Measurements from ENCODE around the gene EFNB2.

The EFNB2 gene

DNA sequence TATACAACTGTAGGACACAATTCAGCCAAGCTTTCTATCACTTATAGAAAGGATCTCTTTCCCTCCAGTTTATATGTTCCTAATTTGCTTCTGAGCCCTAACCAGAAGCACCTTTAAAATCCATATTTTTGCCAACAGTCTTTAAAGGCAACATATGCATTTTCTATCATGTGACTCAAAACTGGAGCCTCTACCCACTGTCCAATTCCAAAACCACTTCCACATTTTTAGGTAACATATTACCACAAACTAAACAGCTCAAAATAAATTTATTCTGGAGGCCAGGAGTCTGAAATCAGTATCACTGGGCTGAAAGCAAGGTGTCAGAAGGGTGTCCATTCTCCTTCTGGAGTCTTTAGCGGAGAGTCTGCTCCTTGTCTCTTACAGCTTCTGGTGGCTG lies 15.9 kb upstream of the EFNB2 start:
- DNase-seq (ENCODE audit: low spot score): no peak

DNA sequence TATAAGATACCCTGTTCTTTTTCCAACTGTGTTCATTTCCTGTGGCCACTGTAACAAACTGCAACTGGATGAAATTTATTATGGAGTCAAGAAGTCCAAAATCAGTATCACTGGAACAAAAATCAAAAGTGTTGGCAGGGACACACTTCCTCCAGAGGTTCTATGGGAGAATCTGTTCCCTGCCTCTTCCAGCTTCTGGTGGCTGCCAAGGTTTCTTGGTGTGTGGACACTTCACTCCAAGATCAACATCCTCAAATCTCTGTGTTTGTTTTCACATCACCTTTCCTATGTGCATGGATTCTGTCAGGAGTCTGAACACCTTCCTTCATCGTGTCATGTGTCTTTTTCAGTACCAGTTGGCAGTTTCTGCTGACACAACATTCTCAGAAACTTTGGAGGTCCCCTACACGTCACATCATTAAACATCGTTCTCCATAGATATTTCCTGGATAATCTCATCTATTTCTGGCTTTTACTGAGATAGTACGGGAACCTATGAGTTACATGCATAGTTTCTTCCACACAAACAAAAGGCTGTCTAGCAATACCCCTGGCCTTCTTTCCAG lies 15.2 kb upstream of the EFNB2 start:
- no peak for DNase-seq (ENCODE audit: low spot score)

GRCh38 chr13:106548064-106548696 lies 12.7 kb upstream of the EFNB2 start:
- DNase-seq (ENCODE audit: low spot score): no peak

- DNase-seq (ENCODE audit: low spot score): no peak
Observed at GRCh38 chr13:106541826-106542225, 6.4 kb upstream of the EFNB2 start.

DNA sequence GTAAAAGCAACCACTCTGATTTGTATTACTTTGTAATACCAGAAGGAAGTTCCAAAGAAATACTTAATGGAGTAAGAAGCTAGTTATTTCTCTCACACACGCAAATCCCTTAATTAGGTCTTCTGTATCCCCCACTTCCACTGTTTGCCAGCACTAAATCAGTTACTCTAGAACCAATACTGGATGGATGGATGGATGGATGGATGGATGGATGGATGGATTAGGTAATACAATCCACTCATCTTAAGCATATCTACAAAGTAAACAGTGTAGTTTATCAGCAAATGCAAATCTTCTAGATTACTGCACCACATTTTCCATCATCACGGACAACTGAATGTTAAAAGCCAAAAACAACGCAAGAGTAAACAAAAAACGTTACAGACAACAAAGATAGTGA lies 5.2 kb upstream of the EFNB2 start:
- DNase-seq (ENCODE audit: low spot score): no peak

GRCh38 chr13:106537521-106537920 lies 2.1 kb upstream of the EFNB2 start:
- no peak for DNase-seq (ENCODE audit: low spot score)

GRCh38 chr13:106536244-106537034 lies 977 bp upstream of the EFNB2 start:
- peak; percentile 87 for DNase-seq (ENCODE audit: low spot score)

DNA sequence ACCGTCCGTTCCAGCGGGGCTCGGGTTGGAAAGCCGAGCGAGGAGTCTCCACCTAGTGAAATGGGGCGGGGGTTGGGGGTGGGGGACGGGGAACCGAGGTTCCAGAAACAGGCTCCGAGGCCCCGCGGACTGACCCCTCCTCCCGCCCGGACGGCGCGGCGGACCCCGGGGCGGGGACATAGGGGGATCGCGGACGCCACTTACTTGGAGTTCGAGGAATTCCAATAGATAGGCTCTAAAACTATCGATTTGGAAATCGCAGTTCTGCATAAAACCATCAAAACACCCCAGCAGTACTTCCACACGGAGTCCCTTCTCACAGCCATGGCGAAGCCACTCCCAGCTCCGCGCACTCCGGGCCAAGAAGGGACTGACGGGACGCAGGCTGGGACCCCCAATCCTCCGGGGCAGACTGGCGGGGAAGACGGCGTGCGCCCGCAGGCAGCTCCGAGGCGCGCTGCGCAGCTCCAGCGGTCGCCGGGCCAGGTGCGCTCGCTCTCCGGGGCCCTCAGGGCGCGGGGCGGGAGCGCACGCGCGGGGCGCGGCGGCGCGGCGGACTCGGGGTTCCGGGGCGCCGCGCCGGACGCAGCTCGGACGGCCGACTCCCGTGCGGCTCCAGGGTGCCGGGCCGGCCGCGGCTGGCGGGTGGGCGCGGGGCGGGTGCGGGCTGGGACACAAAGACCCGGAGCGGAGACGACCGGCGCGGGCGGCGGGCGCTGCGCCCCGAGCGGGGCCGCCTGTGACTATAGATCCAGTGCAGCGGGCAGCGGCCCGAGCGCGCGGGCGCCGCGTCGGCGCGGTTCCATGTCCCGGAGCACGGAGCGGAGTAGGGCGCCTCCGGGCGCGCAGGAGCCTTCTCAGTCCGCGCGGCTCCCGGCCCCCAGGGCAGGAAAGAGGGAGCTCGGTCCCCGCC lies 567 bp downstream of the EFNB2 start:
- DNase-seq (ENCODE audit: low spot score): peak; percentile 30

- DNase-seq (ENCODE audit: low spot score): peak; percentile 63
Observed at GRCh38 chr13:106533943-106534638, 1.4 kb downstream of the EFNB2 start.

DNA sequence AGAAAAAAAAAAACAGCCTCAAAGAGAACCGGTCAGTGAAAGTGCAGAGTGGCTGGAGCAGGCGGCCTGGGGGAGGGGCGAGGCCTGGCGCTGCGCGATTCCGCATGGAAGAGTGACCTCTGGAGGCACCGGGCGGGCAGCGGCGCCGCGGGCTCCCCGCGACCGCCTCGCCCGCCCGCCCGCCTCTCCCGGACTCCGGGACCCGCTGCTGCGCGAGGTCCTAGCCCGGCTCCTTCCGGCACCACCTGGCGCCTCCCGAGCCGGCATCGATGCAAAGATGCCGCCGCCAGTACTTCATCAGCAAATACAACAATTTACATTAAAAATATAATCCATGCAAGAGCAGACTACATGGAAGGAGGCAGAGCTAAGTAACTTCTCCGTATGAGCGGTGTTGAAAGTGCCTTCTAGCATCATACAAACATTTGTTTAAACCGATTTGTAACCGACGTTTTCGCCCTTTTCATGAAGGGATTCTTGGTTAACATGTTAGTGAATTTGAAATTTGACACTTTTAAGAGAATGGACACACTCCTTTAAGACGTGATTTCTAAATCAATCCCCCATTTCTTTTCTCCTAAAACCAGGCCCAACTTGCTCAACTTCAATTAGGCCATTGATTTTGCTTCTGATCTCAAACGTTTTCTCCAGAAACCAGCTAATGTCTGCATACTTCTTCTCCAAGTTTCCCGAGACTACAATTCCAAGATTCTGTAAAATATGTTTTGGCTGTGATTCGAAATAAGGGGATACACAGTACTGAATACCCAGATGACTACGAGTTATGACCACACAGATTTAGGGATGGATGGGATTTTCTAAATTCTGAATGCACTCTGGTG lies 2.1 kb downstream of the EFNB2 start:
- peak; percentile 79 for DNase-seq (ENCODE audit: low spot score)

DNA sequence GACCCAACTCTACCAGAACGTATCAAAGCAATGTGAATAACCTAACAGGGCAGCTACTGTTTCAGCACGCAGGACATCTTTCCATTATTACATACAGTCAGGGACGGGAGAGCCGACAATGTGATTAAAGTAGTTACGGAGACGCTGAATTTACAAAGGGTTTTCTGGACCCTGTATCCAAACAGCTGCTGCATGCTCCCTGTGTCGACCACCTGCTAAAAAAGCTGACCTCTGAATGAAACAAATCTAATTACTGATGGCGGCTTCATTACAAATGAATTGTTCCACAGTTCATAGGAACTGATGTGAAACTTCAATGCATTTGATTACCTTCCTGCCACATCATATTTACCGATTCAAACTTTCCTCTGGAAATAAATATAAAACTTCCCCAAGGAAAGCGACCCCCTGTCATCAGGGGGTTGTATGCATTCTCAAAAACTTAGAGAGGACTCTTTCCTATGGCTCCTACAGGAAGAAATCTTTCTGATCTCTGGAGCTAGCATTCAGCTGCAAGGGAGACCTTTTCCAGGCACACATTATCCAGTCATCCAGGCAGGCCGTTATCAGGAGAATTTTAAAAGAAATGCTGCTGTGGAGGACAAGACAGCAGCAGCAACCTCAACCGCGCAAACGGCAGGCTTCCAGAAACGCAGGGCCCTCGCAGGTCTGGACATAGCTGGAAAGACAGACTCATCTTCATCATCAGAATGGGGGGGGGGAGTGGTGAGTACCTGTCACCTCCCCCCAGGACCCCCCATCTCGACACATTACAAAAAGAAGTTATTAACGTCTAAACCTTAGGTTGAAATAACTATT lies 3.1 kb downstream of the EFNB2 start:
- peak; percentile 88 for DNase-seq (ENCODE audit: low spot score)

DNA sequence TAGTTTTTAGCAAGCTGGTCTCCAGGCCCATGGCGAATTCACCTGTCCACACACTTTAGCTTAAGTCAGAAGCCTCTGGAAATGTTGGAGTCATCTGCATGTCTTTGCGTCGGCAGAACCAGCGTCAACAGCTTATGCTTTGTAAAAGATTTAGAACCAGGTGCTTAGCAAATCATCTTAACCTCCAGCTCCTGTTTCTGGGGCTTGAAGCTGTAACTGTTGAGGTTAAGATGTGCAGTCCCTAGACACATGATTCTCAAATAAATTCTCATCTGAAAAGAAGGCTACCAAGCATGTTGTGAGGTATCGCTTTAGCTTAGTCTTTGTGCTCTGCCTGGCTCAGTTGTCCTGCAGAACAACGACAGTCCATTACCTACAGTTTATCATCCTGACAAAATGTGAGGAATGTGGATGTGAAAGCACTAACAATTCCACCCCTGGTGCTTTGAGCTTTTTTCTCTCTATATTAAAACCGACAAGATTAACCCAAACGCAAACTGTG lies 4.4 kb downstream of the EFNB2 start:
- no peak for DNase-seq (ENCODE audit: low spot score)

DNA sequence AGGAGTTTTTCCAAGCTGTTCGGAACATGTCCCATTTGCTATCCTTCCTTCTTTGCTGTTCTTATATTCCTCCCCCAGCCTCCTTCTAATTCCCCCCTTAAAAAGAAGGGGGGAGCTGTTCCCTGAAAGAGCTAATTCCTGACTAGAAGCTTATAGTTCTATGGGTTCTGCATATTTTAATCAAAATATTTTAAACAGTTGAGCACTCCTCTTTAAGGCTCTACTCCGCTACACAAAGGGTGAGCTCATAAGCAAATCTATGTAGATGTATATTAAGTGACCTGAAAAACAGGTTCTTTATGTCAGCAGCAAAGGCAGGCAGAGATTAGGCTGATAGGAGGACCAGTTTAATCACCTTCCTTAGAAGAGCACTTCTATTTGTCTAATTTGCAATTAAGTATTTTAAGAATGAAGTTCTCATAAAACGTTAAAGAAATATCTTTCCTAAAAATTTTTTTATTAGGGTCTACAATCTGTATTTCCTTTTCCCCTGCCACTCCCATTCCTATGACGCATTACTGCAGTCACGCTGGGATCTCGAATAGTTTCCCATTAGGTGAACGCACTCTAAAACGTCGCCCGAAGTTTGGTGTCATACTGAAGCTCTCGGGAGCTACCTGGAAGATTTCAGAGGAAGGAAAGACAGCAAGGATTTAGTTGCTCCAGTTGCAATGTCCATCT lies 5.2 kb downstream of the EFNB2 start:
- no peak for DNase-seq (ENCODE audit: low spot score)

DNA sequence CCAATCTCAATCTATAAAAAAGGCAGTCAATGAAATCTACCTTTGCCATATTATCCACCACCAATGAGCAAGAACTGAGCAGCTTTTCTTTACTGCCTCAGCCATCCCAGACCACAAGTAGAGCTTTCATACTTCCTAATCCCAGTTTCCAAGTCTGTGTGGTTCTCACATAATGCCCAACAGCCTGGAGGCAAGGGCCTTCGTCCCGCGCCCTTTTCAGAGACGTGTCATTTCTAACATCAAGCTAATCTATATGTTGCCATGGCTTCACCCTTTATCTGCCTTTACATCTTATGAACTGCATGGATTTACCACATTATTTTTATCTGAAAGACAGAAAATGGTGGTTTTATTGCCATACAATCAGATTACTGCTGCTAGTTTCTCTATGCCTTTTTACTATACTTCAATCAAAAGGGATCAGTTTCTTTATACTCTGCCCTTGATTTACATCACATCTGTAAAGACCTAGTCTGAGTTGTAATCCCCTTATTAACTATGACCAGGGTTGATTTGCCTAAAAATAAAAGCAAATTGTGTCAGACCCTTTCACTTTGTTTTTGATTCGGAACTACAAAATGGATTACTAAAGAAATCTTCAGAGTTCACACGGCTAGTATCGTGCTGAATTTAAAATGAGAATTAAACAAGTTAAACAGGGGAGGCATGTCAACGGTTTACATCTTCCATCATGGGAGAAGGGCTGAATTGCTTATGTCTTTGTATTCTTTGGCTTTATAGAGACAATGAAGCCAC lies 5.9 kb downstream of the EFNB2 start:
- DNase-seq (ENCODE audit: low spot score): peak; percentile 46

- no peak for DNase-seq (ENCODE audit: low spot score)
Observed at GRCh38 chr13:106528718-106529414, 6.6 kb downstream of the EFNB2 start.

GRCh38 chr13:106527826-106528225 lies 7.6 kb downstream of the EFNB2 start:
- no peak for DNase-seq (ENCODE audit: low spot score)

DNA sequence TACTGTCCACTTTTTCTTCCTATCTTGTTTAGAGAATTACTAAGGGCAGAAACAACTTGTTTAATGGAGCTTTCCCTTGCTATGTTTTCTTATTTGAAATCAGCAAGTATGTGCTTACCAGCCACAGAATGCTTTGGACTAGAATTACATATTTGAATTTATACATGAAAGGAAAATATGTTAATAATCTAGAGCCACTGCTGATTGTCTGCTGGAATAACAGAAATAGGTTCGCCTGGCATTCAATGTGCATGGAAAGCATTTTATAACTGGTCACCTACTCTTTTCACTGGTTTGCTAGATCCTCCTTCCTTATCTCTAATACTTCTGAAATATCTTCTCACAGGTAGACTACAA lies 8.0 kb downstream of the EFNB2 start:
- DNase-seq (ENCODE audit: low spot score): no peak

Data from SK-N-DZ (cell line).